Esophagus squamous epithelium (tissue), 4 donors: ENCODE measurements around the gene PHF19.

Experiments
- CTCF ChIP-seq, 6 experiments: fragments of 450-650 bp in 4 of 6; fragments of 200-600 bp in 2 of 6; sonication (generic) in 2 of 6; IDR thresholded peaks; one replicate each; pipeline ENCODE4 v1.5.1; 2016 to 2019; ENCODE audit warnings: antibody characterized with exemption in 6 of 6, mild to moderate bottlenecking in 4 of 6, moderate library complexity in 4 of 6
- POLR2A ChIP-seq, 4 donors: fragments of 450-650 bp; IDR thresholded peaks; one replicate each; pipeline ENCODE4 v1.6.1; 2017; ENCODE audit warnings: antibody characterized with exemption in 4 of 4, mild to moderate bottlenecking in 4 of 4, moderate library complexity in 3 of 4

- TF ChIP-seq CTCF (IDR thresholded peaks at IDR 0.05) (no peak), POLR2A (IDR thresholded peaks at IDR 0.05) (no peak)
Observed at GRCh38 chr9:120841930-120842684, 34.9 kb downstream of the PHF19 start.
